Heart left ventricle (tissue), 16 donors: ENCODE measurements around the gene TMEM181. TPM values are rescaled to one million over a fixed set of nuclear protein-coding genes. Genes with fewer than 3 reads are reported as not detected.
"Not testable (repeated sequence)": the region's sequence is repeated elsewhere in the genome, so short reads cannot be mapped to it uniquely, and the experiment has no call there.

ENCODE experiments used
- ATAC-seq, 4 donors: fragments of 200-7000 bp; cut with Tn5 transposase; one replicate each; pipeline ENCODE4 v1.9.1; 2020 to 2022; ENCODE audit warnings: moderate library complexity in 4 of 4, mild to moderate bottlenecking in 3 of 4, moderate number of reproducible peaks in 1 of 4
- DNase-seq, 5 donors: peaks; one replicate each; pipeline ENCODE4 v3.0.0-alpha.2; 2020
- H3K27ac ChIP-seq, 12 donors: fragments of 200-600 bp; sonication (generic) in 4 of 12; one replicate each; pipeline versions ENCODE4 v1.5.0 to v1.8.0; 2016 to 2022; ENCODE audit warnings: mild to moderate bottlenecking in 2 of 12
- H3K27me3 ChIP-seq, 9 donors: fragments of 200-600 bp; sonication (generic) in 2 of 9; one replicate each; pipeline versions ENCODE4 v1.5.1 to v1.8.0; 2016 to 2022; ENCODE audit warnings: mild to moderate bottlenecking in 3 of 9
- H3K36me3 ChIP-seq, 9 donors: fragments of 200-600 bp; sonication (generic) in 2 of 9; one replicate each; pipeline versions ENCODE4 v1.5.0 to v1.8.0; 2018 to 2022; ENCODE audit warnings: mild to moderate bottlenecking in 2 of 9
- H3K4me1 ChIP-seq, 12 donors: fragments of 200-600 bp; sonication (generic) in 4 of 12; one replicate each; pipeline versions ENCODE4 v1.5.0 to v1.8.0; 2016 to 2022; ENCODE audit warnings: mild to moderate bottlenecking in 3 of 12
- H3K4me3 ChIP-seq, 12 donors: fragments of 200-600 bp; sonication (generic) in 4 of 12; one replicate each; pipeline versions ENCODE4 v1.5.0 to v1.8.0; 2017 to 2022; ENCODE audit warnings: mild to moderate bottlenecking in 9 of 12, moderate library complexity in 4 of 12
- H3K9me3 ChIP-seq, 12 donors: fragments of 200-600 bp; sonication (generic) in 4 of 12; one replicate each; pipeline versions ENCODE4 v1.5.0 to v1.8.0; 2016 to 2022; ENCODE audit warnings: mild to moderate bottlenecking in 1 of 12
- CTCF ChIP-seq, 12 donors: fragments of 200-600 bp; sonication (generic) in 4 of 12; IDR thresholded peaks; one replicate each; pipeline versions ENCODE4 v1.5.0 to v1.8.0; 2018 to 2022; ENCODE audit warnings: antibody characterized with exemption in 12 of 12, mild to moderate bottlenecking in 5 of 12
- POLR2A ChIP-seq, 2 donors: fragments of 450-650 bp; IDR thresholded peaks; one replicate each; pipeline ENCODE4 v1.6.1; 2017; ENCODE audit warnings: antibody characterized with exemption in 2 of 2, mild to moderate bottlenecking in 2 of 2, moderate library complexity in 2 of 2
- WGBS, 4 donors: extraction: QIAGEN DNeasy Blood & Tissue Kit in 2 of 4; methylation state at CpG; one replicate each; pipeline versions ENCODE4 v1.1.5 to v1.1.7; 2013 to 2018; 5-methylcytosine and 5-hydroxymethylcytosine counted together
- intact Hi-C, 10 donors: fragments of 100-400 bp; cut with DNase I; formaldehyde crosslinking; loops; one replicate each; pipeline versions ENCODE4 v1.11.1 to v1.14.2; 2022
- polyA plus RNA-seq, 2 donors: library from polyadenylated mRNA; stranded (reverse); fragments of 200-250 nt; gene quantifications; one replicate each; pipeline ENCODE4 v1.2.3, GENCODE V29; 2013
- total RNA-seq, 9 donors: library from RNA; depleted of rRNA in 2 of 9; stranded (reverse); fragments of >200 nt in 2 of 9; fragmentation: NEBNext Ultra II Directional in 3 of 9; extraction: Animal tissue kit (Norgen Biotek cat#: 25700) in 3 of 9; gene quantifications; one replicate each; pipeline versions ENCODE4 v1.1.0 to v1.2.4, GENCODE V29; 2016 to 2023
- donor health status: ischemic (EF 13 %, LVEDD 7.1; RV severe dilation, severe dysfunction).
- donor health status: healthy with polysubstance abuse.
- donor health status: DM: no; HTN: yes; CAD: no.
- donor health status: DM: no; HTN: no; CAD: no.
- donor health status: ischemic (EF 25% LVEDD 6.9; RV normal size, moderate dysfunction).
- donor health status: ischemic (EF 25% LVEDD 5.7; RV mildly dilated, moderate dysfunction).
- donor health status: healthy.
- donor health status: DM: yes; HTN: yes; CAD: no.
- donor health status: ischemic (EF 35%, LVEDD 5.7; RV mildly dilated, moderate dysfunction).
- donor health status: nonischemic (EF 11% LVEDD 7.7; RV severe dilation, severe dysfunction).
- donor health status: DM: yes; HTN: yes; CAD: no.
- donor health status: PGD.
- donor health status: ischemic (EF 29% LVEDD 5.4; RV normal size, mild dysfunction).
- donor health status: nonischemic (EF 23%, LVEDD 6.1; RV moderate dilation, normal function).

Gene TMEM181
- total and polyA plus RNA-seq, 11 donors = 4.3 to 14.3 (median 10.1) TPM

- WGBS, 4 donors = 78 to 87% (median 83%) methylated on average over 7 of the region's 7 CpGs
These were observed 109.5 kb downstream of the TMEM181 start for GRCh38 chr6:158669145-158670035.

GRCh38 chr6:158672119-158672518 is 112.2 kb downstream of the TMEM181 start:
- WGBS, 4 donors = 87 to 91% (median 88%) methylated on average over 8 of the region's 8 CpGs
- DNase-seq, H3K9me3 ChIP-seq, intact Hi-C loops, H3K36me3 ChIP-seq, ATAC-seq, H3K27me3 ChIP-seq, H3K27ac ChIP-seq, H3K4me3 ChIP-seq: not testable (repeated sequence)
- peaks cover 0 to 16% (median 0%) of the 10 kb centered on the region in 12 donors for H3K4me1 ChIP-seq

More at GRCh38 chr6:158669145-158670035, 109.5 kb downstream of the TMEM181 start:
- Histone ChIP-seq H3K9me3 (no peaks in the 10 kb centered on the region), H3K4me3 (no peak overlapping the region), H3K27ac (no peak overlapping the region), H3K27me3 (no peaks in the 10 kb centered on the region), H3K36me3 (peaks cover 0 to 8% (median 0%) of the 10 kb centered on the region in 9 donors), H3K4me1 (peaks cover 0 to 26% (median 0%) of the 10 kb centered on the region in 12 donors)
- intact Hi-C loops = no loop called here
- DNase-seq (no peak), ATAC-seq (no peak)
- no peak for TF ChIP-seq POLR2A (IDR thresholded peaks at IDR 0.05)
- no peak for TF ChIP-seq CTCF (IDR thresholded peaks at IDR 0.05)

- Histone ChIP-seq H3K27me3 (no peaks in the 10 kb centered on the region), H3K9me3 (no peaks in the 10 kb centered on the region), H3K4me3 (no peak overlapping the region), H3K36me3 (no peaks in the 10 kb centered on the region), H3K27ac (no peak overlapping the region), H3K4me1 (peaks cover 0 to 12% (median 0%) of the 10 kb centered on the region in 12 donors)
- TF ChIP-seq POLR2A (IDR thresholded peaks at IDR 0.05) (no peak), CTCF (IDR thresholded peaks at IDR 0.05) (no peak)
- no peak for DNase-seq
- 96 to 98% (median 97%) methylated on average over 6 of the region's 6 CpGs for WGBS, 4 donors
- no peak for ATAC-seq
- intact Hi-C loops = no loop called here
These were observed 112.8 kb downstream of the TMEM181 start for GRCh38 chr6:158672726-158673125.

- Histone ChIP-seq H3K4me1 (no peaks in the 10 kb centered on the region), H3K36me3 (no peaks in the 10 kb centered on the region), H3K4me3 (no peak overlapping the region), H3K9me3 (no peaks in the 10 kb centered on the region), H3K27me3 (no peaks in the 10 kb centered on the region), H3K27ac (no peak overlapping the region)
- 89 to 93% (median 91%) methylated on average over 14 of the region's 14 CpGs for WGBS, 4 donors
- ATAC-seq (no peak), DNase-seq (no peak)
- intact Hi-C loops = no loop called here
- no peak for TF ChIP-seq CTCF (IDR thresholded peaks at IDR 0.05)
- no peak for TF ChIP-seq POLR2A (IDR thresholded peaks at IDR 0.05)
These were observed 114.6 kb downstream of the TMEM181 start for GRCh38 chr6:158674342-158675131.

DNA sequence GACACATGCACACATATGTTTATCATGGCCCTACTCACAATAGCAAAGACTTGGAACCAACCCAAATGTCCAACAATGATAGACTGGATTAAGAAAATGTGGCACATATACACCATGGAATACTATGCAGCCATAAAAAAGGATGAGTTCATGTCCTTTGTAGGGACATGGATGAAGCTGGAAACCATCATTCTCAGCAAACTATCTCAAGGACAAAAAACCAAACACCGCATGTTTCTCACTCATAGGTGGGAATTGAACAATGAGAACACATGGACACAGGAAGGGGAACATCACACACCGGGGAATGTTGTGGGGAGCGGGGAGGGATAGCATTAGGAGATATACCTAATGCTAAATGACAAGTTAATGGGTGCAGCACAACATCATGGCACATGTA is 117.2 kb downstream of the TMEM181 start:
- H3K27ac ChIP-seq, DNase-seq, H3K9me3 ChIP-seq, ATAC-seq, H3K36me3 ChIP-seq, H3K27me3 ChIP-seq, intact Hi-C loops, H3K4me1 ChIP-seq, H3K4me3 ChIP-seq: not testable (repeated sequence)
- 95 to 99% (median 97%) methylated on average over 3 of the region's 3 CpGs for WGBS, 4 donors
